ENCODE results near the gene KCNMA1.
A peak's percentile ranks its signal among the peaks of the same experiment; 100 is the strongest.

KCNMA1 gene

GRCh38 chr10:77071001-77071511, 566.6 kb downstream of the KCNMA1 start:
- H3K4me3 ChIP-seq (ENCODE audit: low read length), result no peak overlapping the region
- no peak for DNase-seq (ENCODE audit: low read depth, low spot score)

GRCh38 chr10:77070346-77070745, 567.3 kb downstream of the KCNMA1 start:
- DNase-seq (ENCODE audit: low read depth, low spot score), result no peak
- no peak overlapping the region for H3K4me3 ChIP-seq (ENCODE audit: low read length)

GRCh38 chr10:77068969-77069368, 568.6 kb downstream of the KCNMA1 start:
- DNase-seq (ENCODE audit: low read depth, low spot score), result no peak
- H3K4me3 ChIP-seq (ENCODE audit: low read length), result no peak overlapping the region

GRCh38 chr10:77068272-77068671, 569.3 kb downstream of the KCNMA1 start:
- H3K4me3 ChIP-seq (ENCODE audit: low read length), result no peak overlapping the region
- no peak for DNase-seq (ENCODE audit: low read depth, low spot score)

GRCh38 chr10:77062381-77062780, 575.2 kb downstream of the KCNMA1 start:
- no peak for DNase-seq (ENCODE audit: low read depth, low spot score)
- H3K4me3 ChIP-seq (ENCODE audit: low read length), result no peak overlapping the region

- no peak overlapping the region for H3K4me3 ChIP-seq (ENCODE audit: low read length)
- DNase-seq (ENCODE audit: low read depth, low spot score), result no peak
Measured at GRCh38 chr10:77060913-77061312, 576.7 kb downstream of the KCNMA1 start.

- H3K4me3 ChIP-seq (ENCODE audit: low read length), result no peak overlapping the region
- no peak for DNase-seq (ENCODE audit: low read depth, low spot score)
Measured at GRCh38 chr10:77056650-77057049, 581.0 kb downstream of the KCNMA1 start.

GRCh38 chr10:77052593-77052992, 585.0 kb downstream of the KCNMA1 start:
- H3K4me3 ChIP-seq (ENCODE audit: low read length), result no peak overlapping the region
- DNase-seq (ENCODE audit: low read depth, low spot score), result no peak

- H3K4me3 ChIP-seq (ENCODE audit: low read length), result no peak overlapping the region
- no peak for DNase-seq (ENCODE audit: low read depth, low spot score)
Measured at GRCh38 chr10:77051837-77052236, 585.8 kb downstream of the KCNMA1 start.

GRCh38 chr10:77049896-77050295, 587.7 kb downstream of the KCNMA1 start:
- H3K4me3 ChIP-seq (ENCODE audit: low read length), result no peak overlapping the region

GRCh38 chr10:77049146-77049545, 588.5 kb downstream of the KCNMA1 start:
- DNase-seq (ENCODE audit: low read depth, low spot score), result no peak
- no peak overlapping the region for H3K4me3 ChIP-seq (ENCODE audit: low read length)

More at GRCh38 chr10:77049896-77050295, 587.7 kb downstream of the KCNMA1 start:
- DNase-seq (ENCODE audit: low read depth, low spot score), result no peak

- no peak for DNase-seq (ENCODE audit: low read depth, low spot score)
- no peak overlapping the region for H3K4me3 ChIP-seq (ENCODE audit: low read length)
Measured at GRCh38 chr10:77045085-77045484, 592.5 kb downstream of the KCNMA1 start.

- DNase-seq (ENCODE audit: low read depth, low spot score), result no peak
- H3K4me3 ChIP-seq (ENCODE audit: low read length), result no peak overlapping the region
Measured at GRCh38 chr10:77043420-77043763, 594.2 kb downstream of the KCNMA1 start.

GRCh38 chr10:77042706-77043419, 594.7 kb downstream of the KCNMA1 start:
- H3K4me3 ChIP-seq (ENCODE audit: low read length), result no peak overlapping the region
- DNase-seq (ENCODE audit: low read depth, low spot score), result no peak

- H3K4me3 ChIP-seq (ENCODE audit: low read length), result peak overlapping the region; percentile 23
- DNase-seq (ENCODE audit: low read depth, low spot score), result peak; percentile 90
Measured at GRCh38 chr10:77041636-77042258, 595.9 kb downstream of the KCNMA1 start.

- DNase-seq (ENCODE audit: low read depth, low spot score), result no peak
- no peak overlapping the region for H3K4me3 ChIP-seq (ENCODE audit: low read length)
Measured at GRCh38 chr10:77038407-77038806, 599.2 kb downstream of the KCNMA1 start.

- no peak for DNase-seq (ENCODE audit: low read depth, low spot score)
- no peak overlapping the region for H3K4me3 ChIP-seq (ENCODE audit: low read length)
Measured at GRCh38 chr10:77037735-77038403, 599.7 kb downstream of the KCNMA1 start.

GRCh38 chr10:77036993-77037734, 600.4 kb downstream of the KCNMA1 start:
- DNase-seq (ENCODE audit: low read depth, low spot score), result peak; percentile 68
- no peak overlapping the region for H3K4me3 ChIP-seq (ENCODE audit: low read length)

GRCh38 chr10:77036276-77036675, 601.3 kb downstream of the KCNMA1 start:
- DNase-seq (ENCODE audit: low read depth, low spot score), result no peak
- no peak overlapping the region for H3K4me3 ChIP-seq (ENCODE audit: low read length)

- no peak for DNase-seq (ENCODE audit: low read depth, low spot score)
- H3K4me3 ChIP-seq (ENCODE audit: low read length), result no peak overlapping the region
Measured at GRCh38 chr10:77034795-77035194, 602.8 kb downstream of the KCNMA1 start.

Measured in Jurkat, Clone E6-1 (cell line).